ELF-1 (cell line): ENCODE measurements around the gene SLC35B1.
"Not testable (repeated sequence)": the region's sequence is repeated elsewhere in the genome, so short reads cannot be mapped to it uniquely, and the experiment has no call there.

Experiments
- DNase-seq: peaks from one replicate; pipeline ENCODE4 v3.0.0-alpha.2; 2016; ENCODE audit warnings: low read depth, low spot score

The SLC35B1 gene

DNA sequence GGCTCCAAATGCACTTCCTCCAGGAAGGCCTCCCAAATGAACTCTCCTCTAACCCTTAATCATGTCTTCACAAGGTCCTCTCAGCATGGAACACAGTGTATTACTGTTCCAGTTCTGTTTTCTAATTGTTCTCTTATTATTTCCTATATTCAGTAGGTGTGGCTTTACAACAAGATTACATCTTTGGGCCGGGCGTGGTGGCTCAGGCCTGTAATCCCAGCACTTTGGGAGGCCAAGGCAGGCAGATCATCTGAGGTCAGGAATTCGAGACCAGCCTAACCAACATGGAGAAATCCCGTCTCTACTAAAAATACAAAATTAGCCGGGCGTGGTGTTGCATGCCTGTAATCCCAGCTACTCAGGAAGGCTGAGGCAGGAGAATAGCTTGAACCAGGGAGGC is 34.1 kb downstream of the SLC35B1 start:
- not testable (repeated sequence) for DNase-seq

DNA sequence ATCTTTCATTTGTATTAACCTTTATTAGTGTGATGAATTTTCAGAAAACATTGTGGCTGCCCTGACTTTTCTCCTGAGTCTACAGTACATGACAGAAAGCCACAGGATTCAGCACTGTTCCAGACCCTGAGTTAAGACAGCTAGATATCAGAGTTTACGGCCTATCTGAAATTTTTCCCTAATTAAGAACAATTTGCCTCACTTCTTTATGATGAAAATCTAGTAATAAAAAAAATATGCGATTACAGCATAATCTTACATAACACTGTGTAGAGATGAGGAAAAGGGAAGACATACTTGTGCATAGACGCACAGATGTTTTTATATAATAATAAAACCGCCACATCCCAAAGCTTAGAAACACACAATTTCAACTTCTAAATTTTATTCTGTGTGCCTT is 37.1 kb downstream of the SLC35B1 start:
- no peak for DNase-seq

- no peak for DNase-seq
These were observed 37.8 kb downstream of the SLC35B1 start for GRCh38 chr17:49670002-49670401.

DNA sequence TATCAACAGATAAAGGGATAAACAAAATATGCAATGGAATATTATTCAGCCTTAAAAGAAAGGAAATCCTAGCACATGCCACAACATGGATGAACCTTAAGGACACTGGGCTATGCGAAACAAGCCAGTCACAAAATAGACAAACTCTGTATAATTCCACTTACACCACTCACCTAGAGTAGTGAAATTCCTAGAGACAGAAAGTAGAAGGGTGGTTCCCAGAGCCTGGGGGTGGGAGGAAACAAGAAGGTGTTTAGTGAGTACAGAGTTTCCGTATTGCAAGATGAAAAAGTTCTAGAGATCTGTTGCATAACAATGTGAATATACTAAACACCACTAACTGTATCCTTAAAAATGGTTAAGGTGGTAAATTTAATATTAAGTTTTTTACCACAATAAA is 39.9 kb downstream of the SLC35B1 start:
- no peak for DNase-seq

DNA sequence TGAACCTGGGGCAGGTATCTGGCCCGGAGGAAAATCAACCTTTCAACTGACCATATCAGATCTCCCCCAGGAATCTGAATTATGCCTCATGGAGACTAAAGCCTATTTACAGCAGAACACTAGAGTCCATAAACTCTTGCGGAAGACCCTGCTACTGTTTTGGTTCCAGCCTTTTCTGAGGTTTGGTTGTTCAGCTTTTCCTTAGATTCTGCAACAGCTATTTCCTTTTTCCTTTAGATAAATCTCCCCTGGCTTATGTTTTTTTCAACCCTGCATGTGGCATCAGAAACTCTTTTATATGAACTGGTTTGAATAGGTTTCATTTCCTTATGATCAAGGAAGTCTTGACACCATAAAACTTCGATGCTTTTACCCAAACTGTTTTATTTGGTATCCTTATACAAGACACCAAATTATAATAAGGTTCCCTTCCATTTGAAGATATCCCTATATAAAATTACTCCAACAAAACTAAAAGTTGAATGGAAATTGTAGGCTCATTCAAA is 43.0 kb downstream of the SLC35B1 start:
- no peak for DNase-seq

DNA sequence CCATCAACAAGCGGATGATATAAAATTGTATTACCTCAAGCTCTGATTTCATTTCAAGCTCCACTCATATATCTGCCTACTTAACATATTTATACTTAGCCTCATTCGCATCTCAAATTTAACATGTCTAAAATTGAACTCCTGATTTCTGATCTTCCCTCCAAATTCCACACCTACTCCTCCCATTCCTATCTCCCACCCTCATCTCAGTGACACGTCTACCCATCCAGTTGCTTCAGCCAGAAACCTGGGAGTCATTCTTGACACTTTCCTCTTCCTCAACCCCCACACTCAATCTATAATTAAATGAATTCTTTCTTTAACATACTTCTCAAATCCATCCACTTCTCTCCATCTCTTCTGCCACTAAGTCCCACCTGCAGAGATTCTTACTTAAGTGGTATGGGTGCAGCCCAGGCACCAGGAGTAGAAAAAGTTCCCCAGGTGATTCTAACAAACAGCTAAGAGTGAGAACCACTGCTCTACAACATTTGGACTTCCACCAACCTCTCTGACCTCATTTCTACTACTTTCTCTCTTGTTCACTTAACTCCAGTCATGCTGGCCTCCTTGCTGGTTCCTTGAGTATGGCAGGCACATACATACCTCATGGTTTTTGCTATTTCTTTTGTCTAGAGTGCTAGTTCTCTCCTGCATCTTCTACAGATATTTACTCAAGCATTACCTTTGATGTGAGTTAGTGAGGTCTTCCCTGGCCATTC is 47.9 kb downstream of the SLC35B1 start:
- DNase-seq = no peak

DNA sequence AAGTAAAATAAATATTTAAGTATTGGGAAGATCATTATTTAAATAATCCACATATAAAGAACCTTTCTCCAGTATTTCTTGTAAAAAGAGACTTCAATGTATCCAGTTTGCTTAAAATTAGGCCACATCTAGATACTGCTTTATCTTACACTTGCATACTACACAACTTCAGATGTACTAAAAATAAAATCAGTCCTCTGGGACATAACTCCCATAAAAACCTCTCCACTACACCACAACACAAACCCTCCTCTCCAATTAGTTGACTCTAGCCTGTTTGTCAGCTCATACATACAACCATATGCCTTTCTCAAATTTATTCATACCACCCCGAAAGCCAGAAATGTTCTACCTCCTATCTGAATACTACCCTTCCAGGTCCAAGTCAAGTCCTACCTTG is 51.5 kb downstream of the SLC35B1 start:
- no peak for DNase-seq
